Epithelial cell of proximal tubule (primary cell): Measurements from ENCODE around the gene ADCY5. TPM values are rescaled to one million over a fixed set of nuclear protein-coding genes. Genes with fewer than 3 reads are reported as not detected.

ENCODE experiments used
- DNase-seq: peaks from one replicate; pipeline ENCODE4 v3.0.0-alpha.2; 2011; ENCODE audit warnings: low read depth
- H3K4me3 ChIP-seq: 2 replicates; pipeline ENCODE4 v1.5.1; 2011; ENCODE audit warnings: low read depth, mild to moderate bottlenecking, low read length
- total RNA-seq: library from RNA; depleted of rRNA; stranded (reverse); fragments of >200 nt; gene quantifications from 2 replicates; pipeline ENCODE4 v1.2.3, GENCODE V29; 2015
- TF ChIP-seq, protein P1 (sequence below): conservative IDR thresholded peaks from 2 replicates; pipeline ENCODE4 v1.5.1; 2012; ENCODE audit warnings: low read depth, mild to moderate bottlenecking, low read length

The ADCY5 gene
- total RNA-seq, 1 donor from 2014 or later: 2.7 TPM

GRCh38 chr3:123370819-123371218, 78.1 kb downstream of the ADCY5 start:
- H3K4me3 ChIP-seq: no peak overlapping the region
- no peak for DNase-seq
- TF ChIP-seq, protein P1, sequence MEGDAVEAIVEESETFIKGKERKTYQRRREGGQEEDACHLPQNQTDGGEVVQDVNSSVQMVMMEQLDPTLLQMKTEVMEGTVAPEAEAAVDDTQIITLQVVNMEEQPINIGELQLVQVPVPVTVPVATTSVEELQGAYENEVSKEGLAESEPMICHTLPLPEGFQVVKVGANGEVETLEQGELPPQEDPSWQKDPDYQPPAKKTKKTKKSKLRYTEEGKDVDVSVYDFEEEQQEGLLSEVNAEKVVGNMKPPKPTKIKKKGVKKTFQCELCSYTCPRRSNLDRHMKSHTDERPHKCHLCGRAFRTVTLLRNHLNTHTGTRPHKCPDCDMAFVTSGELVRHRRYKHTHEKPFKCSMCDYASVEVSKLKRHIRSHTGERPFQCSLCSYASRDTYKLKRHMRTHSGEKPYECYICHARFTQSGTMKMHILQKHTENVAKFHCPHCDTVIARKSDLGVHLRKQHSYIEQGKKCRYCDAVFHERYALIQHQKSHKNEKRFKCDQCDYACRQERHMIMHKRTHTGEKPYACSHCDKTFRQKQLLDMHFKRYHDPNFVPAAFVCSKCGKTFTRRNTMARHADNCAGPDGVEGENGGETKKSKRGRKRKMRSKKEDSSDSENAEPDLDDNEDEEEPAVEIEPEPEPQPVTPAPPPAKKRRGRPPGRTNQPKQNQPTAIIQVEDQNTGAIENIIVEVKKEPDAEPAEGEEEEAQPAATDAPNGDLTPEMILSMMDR: no peak

DNA sequence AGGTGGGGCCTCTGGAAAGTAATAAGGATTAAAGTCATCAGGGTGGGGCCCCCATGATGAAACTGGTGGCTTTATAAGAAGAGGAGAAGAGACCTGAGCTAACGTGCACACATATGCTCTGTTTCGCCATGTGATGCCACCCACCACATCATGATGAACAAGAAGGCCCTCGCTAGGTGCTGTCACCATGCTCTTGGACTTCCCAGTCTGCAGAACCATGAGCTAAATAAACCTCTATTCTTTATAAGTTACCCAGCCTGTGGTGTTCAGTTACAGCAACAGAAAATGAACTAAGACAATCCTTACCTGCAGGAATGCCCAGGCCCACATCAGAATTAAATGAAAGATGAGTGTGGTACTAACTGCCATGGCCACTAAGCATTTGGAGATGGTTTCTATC, 79.8 kb downstream of the ADCY5 start:
- TF ChIP-seq, protein P1: no peak
- no peak for DNase-seq
- H3K4me3 ChIP-seq: no peak overlapping the region

DNA sequence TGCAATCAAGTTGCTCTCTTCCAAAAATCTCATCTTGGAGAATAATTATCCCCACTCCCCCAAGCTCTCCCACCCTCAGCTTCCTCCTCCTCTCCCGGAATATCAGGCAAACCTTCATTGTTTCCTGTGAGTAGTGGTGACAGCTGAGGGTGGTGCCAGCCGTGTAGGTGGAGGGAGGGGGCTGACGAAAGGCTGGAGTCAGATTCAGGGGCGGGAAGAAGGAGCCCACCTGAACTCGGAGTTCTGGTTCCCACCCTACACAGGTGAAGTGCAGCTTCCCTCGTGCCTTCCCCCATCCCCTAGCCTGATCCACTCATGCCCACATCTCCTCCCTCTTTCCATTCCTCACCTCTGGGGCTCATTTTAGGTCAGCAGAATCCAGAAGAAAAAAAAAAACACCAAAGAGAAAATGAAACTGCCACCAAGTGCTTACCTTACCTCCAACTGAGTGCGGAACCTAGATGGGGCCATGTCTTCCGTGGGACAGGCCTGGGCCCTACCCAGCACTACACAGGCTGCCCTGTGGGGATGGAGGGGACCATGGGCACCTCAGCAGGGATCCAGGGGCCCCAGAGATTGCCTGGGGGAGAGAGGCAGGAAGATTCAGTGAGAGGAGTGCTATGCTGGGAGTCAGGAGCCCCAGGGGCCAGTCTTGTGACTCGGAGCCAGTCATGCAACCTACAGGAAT, 81.3 kb downstream of the ADCY5 start:
- no peak overlapping the region for H3K4me3 ChIP-seq
- TF ChIP-seq, protein P1: no peak
- DNase-seq: no peak

DNA sequence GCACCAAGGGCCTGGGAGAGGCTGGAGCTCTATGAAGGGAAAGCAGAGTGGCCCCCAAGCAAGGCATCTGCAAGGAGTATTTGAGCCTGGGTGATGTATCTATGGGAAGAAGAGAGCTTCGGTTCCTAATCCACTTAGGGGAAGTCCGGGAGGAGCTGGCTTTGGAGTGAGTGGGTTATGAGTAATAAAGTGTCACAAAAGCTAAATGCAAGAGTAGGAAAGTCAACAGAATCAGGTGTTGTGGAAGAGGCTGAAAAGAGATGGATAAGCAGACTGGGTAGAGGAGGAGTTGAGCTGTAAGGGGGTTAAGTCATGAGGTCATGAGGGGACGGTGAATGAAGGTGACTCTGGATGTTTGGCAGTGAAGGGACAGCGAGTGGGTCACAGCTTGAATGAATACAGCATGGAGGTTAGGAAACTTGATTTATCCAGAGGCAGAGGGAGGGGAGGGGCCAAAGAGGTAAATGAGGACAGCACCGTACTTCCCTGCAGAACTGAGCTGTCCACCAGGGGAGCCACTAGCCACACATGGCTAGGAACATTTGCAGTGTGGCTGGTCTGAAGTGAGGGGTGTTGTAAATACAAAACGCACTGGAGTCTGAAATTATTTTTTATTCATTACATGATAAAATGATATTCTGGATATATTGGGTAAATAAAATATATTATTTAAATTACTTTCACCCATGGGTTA, 83.3 kb downstream of the ADCY5 start:
- TF ChIP-seq, protein P1: peak; percentile 74
- no peak overlapping the region for H3K4me3 ChIP-seq
- DNase-seq: no peak

DNA sequence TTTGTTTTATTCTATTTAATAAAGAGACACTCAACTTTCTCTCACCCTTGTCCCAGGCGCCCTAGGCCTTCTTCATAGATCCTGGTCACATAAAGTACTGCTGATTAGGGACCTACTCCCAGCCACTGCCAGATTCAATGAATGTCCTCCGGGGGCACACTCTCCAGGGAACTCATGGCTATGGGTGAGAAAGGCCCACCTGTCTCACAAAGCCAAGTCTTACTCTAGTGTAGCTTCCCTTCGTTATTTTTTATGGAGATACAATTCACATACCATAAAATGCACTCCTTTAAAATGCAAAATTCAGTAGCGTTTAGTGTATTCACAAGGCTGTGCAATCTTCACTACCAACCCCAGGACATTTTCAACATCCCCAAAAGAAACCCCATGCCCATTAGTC, 87.8 kb downstream of the ADCY5 start:
- TF ChIP-seq, protein P1: peak; percentile 41
- no peak overlapping the region for H3K4me3 ChIP-seq
- DNase-seq: no peak

DNA sequence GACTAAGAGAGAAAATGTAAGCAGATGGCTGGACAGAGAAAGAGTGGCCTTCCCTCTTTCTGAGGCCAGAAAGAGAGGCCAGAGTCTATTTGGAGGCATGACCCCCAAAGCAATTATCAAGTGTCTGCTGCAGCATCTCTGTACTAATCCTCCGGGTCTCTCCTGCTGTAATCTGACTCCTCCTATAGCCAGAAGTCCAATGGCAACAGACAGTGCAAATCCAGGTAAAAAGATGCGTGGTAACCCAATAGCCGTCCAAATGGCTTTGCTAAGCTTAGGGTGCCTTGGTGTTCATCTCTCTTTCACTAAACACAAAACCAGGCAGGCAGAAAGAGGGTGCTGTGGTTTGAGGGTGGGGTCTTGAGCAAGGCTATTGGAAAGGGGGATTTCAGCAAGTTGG, 91.6 kb downstream of the ADCY5 start:
- H3K4me3 ChIP-seq: no peak overlapping the region

More for the DNA sequence above, 91.6 kb downstream of the ADCY5 start:
- DNase-seq: no peak
- TF ChIP-seq, protein P1: no peak
